GM12878 (cell line): ENCODE results near the gene ZNF670. TPM values are rescaled to one million over a fixed set of nuclear protein-coding genes. Genes with fewer than 3 reads are reported as not detected.
A peak's percentile ranks its signal among the peaks of the same experiment; 100 is the strongest.
"Not testable (repeated sequence)": the region's sequence is repeated elsewhere in the genome, so short reads cannot be mapped to it uniquely, and the experiment has no call there.

Experiments
- ATAC-seq: fragments of 200-7000 bp; cut with Tn5 transposase; 3 replicates; pipeline ENCODE4 v1.9.1; 2020; ENCODE audit warnings: mild to moderate bottlenecking, moderate library complexity
- BruUV-seq: library from RNA; stranded (reverse); fragments of 400-500 nt; replicated peaks from 2 replicates; lab custom pipeline; 2021; lab: Mats Ljungman, UMichigan
- CTCF ChIA-PET: fragments of 300-600 bp; sonication (Branson Sonifier 250); formaldehyde crosslinking; extraction: SDS; loops from one replicate; lab custom pipeline; 2021; ENCODE audit warnings: inconsistent platforms; lab: Yijun Ruan, JAX
- POLR2A ChIA-PET: fragments of 350-600 bp; formaldehyde crosslinking; extraction: SDS; loops from one replicate; lab custom pipeline; 2021; ENCODE audit warnings: inconsistent platforms; lab: Charles Lee
- RAD21 ChIA-PET: fragments of 300-600 bp; sonication (Branson Sonifier 250); formaldehyde crosslinking; loops from one replicate; lab custom pipeline; 2023; ENCODE audit warnings: antibody characterized with exemption; ENCODE audit not compliant: unreplicated experiment; lab: Charles Lee
- SMC1A ChIA-PET: fragments of 300-600 bp; sonication (Branson Sonifier 250); formaldehyde crosslinking; loops from one replicate; lab custom pipeline; 2023; ENCODE audit not compliant: unreplicated experiment, uncharacterized antibody; lab: Charles Lee
- DNase-seq: peaks from one replicate; pipeline ENCODE4 v3.0.0-alpha.2; 2011; ENCODE audit warnings: low read depth, low spot score
- FAIRE-seq: peaks from 3 replicates; lab custom pipeline; 2011; peaks lifted over from hg19 to GRCh38; lab: Jason Lieb, UNC
- H2AFZ ChIP-seq: 2 replicates; pipeline ENCODE4 v1.6.0; 2011; ENCODE audit warnings: low read depth, low read length, control low read depth; ENCODE audit not compliant: control insufficient read depth
- H3K27ac ChIP-seq: 2 replicates; pipeline ENCODE4 v1.5.1; 2011; ENCODE audit warnings: control low read depth; ENCODE audit not compliant: control insufficient read depth, insufficient read depth
- H3K27me3 ChIP-seq, 2 experiments: replicated peaks in 1 of 2; 2 replicates each; pipeline versions ENCODE4 v1.6.0 to v1.6.1; 2011; ENCODE audit warnings: low read length in 1 of 2; ENCODE audit not compliant: control insufficient read depth in 2 of 2, insufficient read depth in 2 of 2
- H3K36me3 ChIP-seq, 2 experiments: 2 replicates each; pipeline ENCODE4 v1.5.1; 2011; ENCODE audit warnings: low read length in 1 of 2; ENCODE audit not compliant: control insufficient read depth in 2 of 2, insufficient read depth in 2 of 2
- H3K4me1 ChIP-seq: 2 replicates; pipeline ENCODE4 v1.6.1; 2011; ENCODE audit warnings: mild to moderate bottlenecking, low read length, moderate library complexity, mixed read lengths; ENCODE audit not compliant: control insufficient read depth, insufficient read depth
- H3K4me2 ChIP-seq: 2 replicates; pipeline ENCODE4 v1.6.0; 2011; ENCODE audit warnings: control low read depth; ENCODE audit not compliant: control insufficient read depth, insufficient read depth
- H3K4me3 ChIP-seq: fragments of 200-600 bp; sonication (generic); 2 replicates; pipeline ENCODE4 v1.5.1; 2016
- H3K79me2 ChIP-seq: 2 replicates; pipeline ENCODE4 v1.6.0; 2011; ENCODE audit warnings: low read length; ENCODE audit not compliant: control insufficient read depth, insufficient read depth
- H3K9ac ChIP-seq: 2 replicates; pipeline ENCODE4 v1.8.0; 2011; ENCODE audit warnings: low read length, control low read depth, mixed read lengths; ENCODE audit not compliant: control insufficient read depth, insufficient read depth
- H3K9me3 ChIP-seq: replicated peaks from 3 replicates; pipeline ENCODE4 v1.5.1; 2011; ENCODE audit warnings: mild to moderate bottlenecking, low read length; ENCODE audit not compliant: control insufficient read depth, insufficient read depth
- H4K20me1 ChIP-seq: 2 replicates; pipeline ENCODE4 v1.6.0; 2011; ENCODE audit not compliant: control insufficient read depth, insufficient read depth
- CBX5 ChIP-seq: sonication (generic); IDR thresholded peaks from 2 replicates; pipeline ENCODE4 v1.6.1; 2016; ENCODE audit warnings: low read depth, moderate library complexity, mild to moderate bottlenecking, inconsistent platforms
- NFYA ChIP-seq: IDR thresholded peaks from 2 replicates; pipeline ENCODE4 v1.6.1; 2011; ENCODE audit warnings: low read depth, mild to moderate bottlenecking, low read length, improper control_type of control experiment, borderline replicate concordance
- WGBS: methylation state at CpG from one replicate; pipeline ENCODE4 v1.1.6; 2016; ENCODE audit warnings: low lambda C conversion rate; ENCODE audit not compliant: insufficient replicate concordance, insufficient coverage; ENCODE audit errors: missing lambda C conversion rate; 5-methylcytosine and 5-hydroxymethylcytosine counted together
- in situ Hi-C: fragments of 300-500 bp; cut with MboI; formaldehyde crosslinking; loops from 9 replicates; pipeline ENCODE4 v1.14.3; 2018; ENCODE audit warnings: mixed read lengths
- intact Hi-C: fragments of 100-400 bp; cut with micrococcal nuclease; formaldehyde crosslinking; loops from one replicate; pipeline ENCODE4 v1.14.2; 2022; ENCODE audit not compliant: unreplicated experiment
- polyA plus RNA-seq, 11 experiments: library from polyadenylated mRNA; depleted of rRNA in 4 of 11; unstranded in 6 of 11; stranded (reverse) in 5 of 11; fragments of >200 nt; fragmentation: Nextera tagmentation in 4 of 11; fragmentation: Illumina TruSeq in 1 of 11; extraction: Ambion mirVana in 4 of 11; extraction: Trizol in 1 of 11; gene quantifications; 1 replicate in 1 of 11; 2 replicates in 10 of 11; pipeline versions ENCODE4 v1.2.1 to v1.2.3, GENCODE V29; 2011 to 2016; ENCODE audit warnings: inconsistent platforms in 2 of 11, missing spikeins in 2 of 11, low read depth in 1 of 11
- total RNA-seq, 4 experiments: library from RNA; depleted of rRNA in 3 of 4; stranded (reverse); fragments of >200 nt in 3 of 4; fragmentation: Illumina TruSeq in 1 of 4; extraction: Trizol in 1 of 4; gene quantifications; 2 replicates each; pipeline versions ENCODE4 v1.2.1 to v1.2.3, GENCODE V29; 2013 to 2021

ZNF670 gene
- total and polyA plus RNA-seq, 10 of the 15 experiments (the other 5 are each of a cell fraction or from before 2014, with no cell fraction given), result 3.0 to 9.0 (median 5.3) TPM

DNA sequence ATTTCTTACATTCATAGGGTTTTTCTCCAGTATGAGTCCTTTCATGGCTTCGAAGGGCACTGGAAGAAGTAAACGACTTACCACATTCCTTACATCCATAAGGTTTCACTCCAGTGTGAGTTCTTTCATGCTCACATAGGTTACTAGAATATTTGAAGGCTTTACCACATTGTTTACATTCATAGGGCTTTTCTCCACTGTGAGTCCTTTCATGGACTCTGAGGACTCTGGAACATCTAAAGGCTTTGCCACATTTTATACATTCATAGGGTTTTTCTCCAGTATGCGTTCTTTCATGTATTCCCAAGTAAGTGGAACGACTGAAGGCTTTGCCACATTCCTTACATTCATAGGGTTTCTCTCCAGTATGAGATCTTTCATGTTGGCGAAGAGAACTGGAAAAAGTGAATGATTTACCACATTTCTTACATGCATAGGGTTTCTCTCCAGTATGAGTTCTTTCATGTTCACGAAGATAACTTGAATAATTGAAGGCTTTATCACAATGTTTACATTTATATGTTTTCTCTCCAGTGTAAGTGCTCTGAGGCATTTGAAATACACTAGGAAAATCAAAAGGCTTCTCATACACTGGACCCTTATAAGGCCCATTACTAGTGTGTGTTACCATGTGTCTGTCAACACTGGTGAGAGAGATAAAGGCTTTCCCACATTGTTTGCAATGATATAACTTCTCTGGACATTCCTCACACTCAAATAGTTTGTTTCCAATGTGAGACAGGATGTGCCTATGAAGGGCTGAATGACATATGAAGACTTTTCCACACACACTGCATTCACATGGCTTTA is 40.9 kb downstream of the ZNF670 start:
- no peaks in the 10 kb centered on the region for H3K27me3 ChIP-seq
- ATAC-seq, result no peak
- BruUV-seq, result no TSS peak
- POLR2A ChIA-PET, result no interaction called here
- H3K4me1 ChIP-seq, result no peaks in the 10 kb centered on the region
- 96% methylated on average over 6 of the region's 6 CpGs for WGBS
- no peaks in the 10 kb centered on the region for H4K20me1 ChIP-seq
- SMC1A ChIA-PET, result no interaction called here
- intact Hi-C loops, result no loop called here
- peaks cover 35% of the 10 kb centered on the region for H3K9me3 ChIP-seq
- no peaks in the 10 kb centered on the region for H3K79me2 ChIP-seq
- in situ Hi-C loops, result no loop called here
- H3K36me3 ChIP-seq, result peaks cover 0 to 7% of the 10 kb centered on the region in 2 experiments; a peak in 2 of 4 replicates
- no peak for DNase-seq
- RAD21 ChIA-PET, result no interaction called here
- H3K4me3 ChIP-seq, result no peak overlapping the region
- TF ChIP-seq CBX5 (0 out of 2 replicates have a peak, but pooled peaks have one; percentile 19), NFYA (no peak)
- H2AFZ ChIP-seq, result no peak overlapping the region
- H3K27ac ChIP-seq, result no peak overlapping the region
- no peak overlapping the region for H3K4me2 ChIP-seq
- CTCF ChIA-PET, result no interaction called here
- H3K9ac ChIP-seq, result no peak overlapping the region
- FAIRE-seq, result no peak

DNA sequence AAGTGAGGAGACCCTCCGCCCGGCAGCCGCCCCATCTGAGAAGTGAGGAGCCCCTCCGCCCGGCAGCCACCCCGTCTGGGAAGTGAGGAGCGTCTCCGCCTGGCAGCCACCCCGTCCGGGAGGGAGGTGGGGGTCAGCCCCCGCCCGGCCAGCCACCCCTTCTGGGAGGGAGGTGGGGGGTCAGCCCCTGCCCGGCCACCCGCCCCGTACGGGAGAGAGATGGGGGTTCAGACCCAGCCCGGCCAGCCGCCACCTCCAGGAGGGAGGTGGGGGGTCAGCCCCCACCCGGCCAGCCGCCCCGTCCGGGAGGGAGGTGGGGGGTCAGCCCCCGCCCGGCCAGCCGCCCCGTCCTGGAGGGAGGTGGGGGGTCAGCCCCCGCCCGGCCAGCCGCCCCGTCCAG is 46.3 kb downstream of the ZNF670 start:
- H3K4me2 ChIP-seq, H2AFZ ChIP-seq, in situ Hi-C loops, H4K20me1 ChIP-seq, DNase-seq, H3K27me3 ChIP-seq, H3K4me3 ChIP-seq, FAIRE-seq, CTCF ChIA-PET, H3K36me3 ChIP-seq, H3K79me2 ChIP-seq, intact Hi-C loops, BruUV-seq, POLR2A ChIA-PET, RAD21 ChIA-PET, H3K9ac ChIP-seq, H3K4me1 ChIP-seq, SMC1A ChIA-PET, ATAC-seq, H3K27ac ChIP-seq: not testable (repeated sequence)
- H3K9me3 ChIP-seq, result peaks cover 17% of the 10 kb centered on the region
- no CpG with 5 or more reads among the region's 30 CpGs for whole genome bisulfite sequencing

Other genes with a start within 250 kb of the ZNF670 start
- gene AHCTF1, start 146.9 kb downstream of the ZNF670 start, total RNA-seq (2014; rRNA removed), result 25.5 and 25.6 TPM in 2 replicates
- gene AHCTF1, start 146.9 kb downstream of the ZNF670 start, total RNA-seq (2014; rRNA removed; fragmentation: Illumina TruSeq; extraction: Trizol), result 45.5 and 51.1 TPM in 2 replicates
- gene AHCTF1, start 146.9 kb downstream of the ZNF670 start, total RNA-seq (2021), result 27.1 and 29.3 TPM in 2 replicates
- 19.4 and 27.7 TPM in 2 replicates for gene AHCTF1, start 146.9 kb downstream of the ZNF670 start, polyA plus RNA-seq (2011; rRNA removed)
- 44.3 and 56.5 TPM in 2 replicates for gene AHCTF1, start 146.9 kb downstream of the ZNF670 start, polyA plus RNA-seq (2014; fragmentation: Illumina TruSeq; extraction: Trizol)
- gene AHCTF1, start 146.9 kb downstream of the ZNF670 start, polyA plus RNA-seq (2014; fragmentation: Nextera tagmentation; extraction: Ambion mirVana), result 1 to 10 TPM; 3.4 to 5.3 TPM
- gene AHCTF1, start 146.9 kb downstream of the ZNF670 start, polyA plus RNA-seq (2014; rRNA removed), result 15.4 and 17.2 TPM in 2 replicates
- gene AHCTF1, start 146.9 kb downstream of the ZNF670 start, polyA plus RNA-seq (2016; fragmentation: Nextera tagmentation; extraction: Ambion mirVana), result 10 to 100 TPM; 15.5 to 16.1 TPM
- 1.3 and 1.8 TPM in 2 replicates for gene ZNF695, start 70.8 kb downstream of the ZNF670 start, total RNA-seq (2014; rRNA removed)
- gene ZNF695, start 70.8 kb downstream of the ZNF670 start, total RNA-seq (2014; rRNA removed; fragmentation: Illumina TruSeq; extraction: Trizol), result 1.2 and 1.8 TPM in 2 replicates
- 0.93 and 1.7 TPM in 2 replicates for gene ZNF695, start 70.8 kb downstream of the ZNF670 start, total RNA-seq (2021)
- 0.04 and 0.07 TPM in 2 replicates for gene ZNF695, start 70.8 kb downstream of the ZNF670 start, polyA plus RNA-seq (2011; rRNA removed)
- 1.1 and 1.4 TPM in 2 replicates for gene ZNF695, start 70.8 kb downstream of the ZNF670 start, polyA plus RNA-seq (2014; fragmentation: Illumina TruSeq; extraction: Trizol)
- gene ZNF695, start 70.8 kb downstream of the ZNF670 start, polyA plus RNA-seq (2014; fragmentation: Nextera tagmentation; extraction: Ambion mirVana), result 1 to 10 TPM in 1 of 2 experiments, under 1 TPM in 1; 0.42 to 1.4 TPM
- gene ZNF695, start 70.8 kb downstream of the ZNF670 start, polyA plus RNA-seq (2014; rRNA removed), result 0.39 and 0.60 TPM in 2 replicates
- 1 to 10 TPM; 1.2 TPM for gene ZNF695, start 70.8 kb downstream of the ZNF670 start, polyA plus RNA-seq (2016; fragmentation: Nextera tagmentation; extraction: Ambion mirVana)
- 9.5 and 10.7 TPM in 2 replicates for gene ZNF669, start 25.5 kb upstream of the ZNF670 start, total RNA-seq (2014; rRNA removed)
- 10.9 and 11.1 TPM in 2 replicates for gene ZNF669, start 25.5 kb upstream of the ZNF670 start, total RNA-seq (2014; rRNA removed; fragmentation: Illumina TruSeq; extraction: Trizol)
- gene ZNF669, start 25.5 kb upstream of the ZNF670 start, total RNA-seq (2021), result 5.8 and 5.9 TPM in 2 replicates
- 4.8 and 7.1 TPM in 2 replicates for gene ZNF669, start 25.5 kb upstream of the ZNF670 start, polyA plus RNA-seq (2011; rRNA removed)
- 8.0 and 9.3 TPM in 2 replicates for gene ZNF669, start 25.5 kb upstream of the ZNF670 start, polyA plus RNA-seq (2014; fragmentation: Illumina TruSeq; extraction: Trizol)
- 1 to 10 TPM; 5.2 to 5.6 TPM for gene ZNF669, start 25.5 kb upstream of the ZNF670 start, polyA plus RNA-seq (2014; fragmentation: Nextera tagmentation; extraction: Ambion mirVana)
- 3.5 and 6.5 TPM in 2 replicates for gene ZNF669, start 25.5 kb upstream of the ZNF670 start, polyA plus RNA-seq (2014; rRNA removed)
- 1 to 10 TPM; 4.9 to 5.1 TPM for gene ZNF669, start 25.5 kb upstream of the ZNF670 start, polyA plus RNA-seq (2016; fragmentation: Nextera tagmentation; extraction: Ambion mirVana)
- gene ZNF124, start 93.2 kb upstream of the ZNF670 start, total RNA-seq (2014; rRNA removed), result 27.5 and 32.9 TPM in 2 replicates
- 37.5 and 38.5 TPM in 2 replicates for gene ZNF124, start 93.2 kb upstream of the ZNF670 start, total RNA-seq (2014; rRNA removed; fragmentation: Illumina TruSeq; extraction: Trizol)
- 24.4 and 25.8 TPM in 2 replicates for gene ZNF124, start 93.2 kb upstream of the ZNF670 start, total RNA-seq (2021)
- gene ZNF124, start 93.2 kb upstream of the ZNF670 start, polyA plus RNA-seq (2011; rRNA removed), result 13.2 and 19.7 TPM in 2 replicates
- 14.1 and 15.1 TPM in 2 replicates for gene ZNF124, start 93.2 kb upstream of the ZNF670 start, polyA plus RNA-seq (2014; fragmentation: Illumina TruSeq; extraction: Trizol)
- 1 to 10 TPM; 6.8 to 7.3 TPM for gene ZNF124, start 93.2 kb upstream of the ZNF670 start, polyA plus RNA-seq (2014; fragmentation: Nextera tagmentation; extraction: Ambion mirVana)
- gene ZNF124, start 93.2 kb upstream of the ZNF670 start, polyA plus RNA-seq (2014; rRNA removed), result 6.7 and 7.7 TPM in 2 replicates
- gene ZNF124, start 93.2 kb upstream of the ZNF670 start, polyA plus RNA-seq (2016; fragmentation: Nextera tagmentation; extraction: Ambion mirVana), result 10 to 100 TPM; 11.4 to 11.8 TPM
- gene VN1R5, start 177.3 kb upstream of the ZNF670 start, total RNA-seq (2014; rRNA removed), result not detected in 2 replicates
- not detected in 2 replicates for gene VN1R5, start 177.3 kb upstream of the ZNF670 start, total RNA-seq (2014; rRNA removed; fragmentation: Illumina TruSeq; extraction: Trizol)
- gene VN1R5, start 177.3 kb upstream of the ZNF670 start, total RNA-seq (2021), result not detected in 2 replicates
- gene VN1R5, start 177.3 kb upstream of the ZNF670 start, polyA plus RNA-seq (2011; rRNA removed), result not detected in 2 replicates
- gene VN1R5, start 177.3 kb upstream of the ZNF670 start, polyA plus RNA-seq (2014; fragmentation: Illumina TruSeq; extraction: Trizol), result not detected in 2 replicates
- gene VN1R5, start 177.3 kb upstream of the ZNF670 start, polyA plus RNA-seq (2014; fragmentation: Nextera tagmentation; extraction: Ambion mirVana), result not detected
- not detected in 2 replicates for gene VN1R5, start 177.3 kb upstream of the ZNF670 start, polyA plus RNA-seq (2014; rRNA removed)
- gene VN1R5, start 177.3 kb upstream of the ZNF670 start, polyA plus RNA-seq (2016; fragmentation: Nextera tagmentation; extraction: Ambion mirVana), result not detected